ENCODE measurements around the gene BRD4. TPM values are rescaled to one million over a fixed set of nuclear protein-coding genes. Genes with fewer than 3 reads are reported as not detected.

The BRD4 gene
- total RNA-seq, 4 donors from 2014 or later: 64.8 to 83.2 (median 73.9) TPM

- DNase-seq (no peak), ATAC-seq (no peak)
- Histone ChIP-seq H3K9me3 (no peaks in the 10 kb centered on the region), H3K36me3 (peaks cover 0 to 63% of the 10 kb centered on the region in 2 donors), H3K27me3 (no peaks in the 10 kb centered on the region), H3K4me3 (no peak overlapping the region), H3K27ac (peak overlapping the region; percentile 84 to 96 (median 90)), H3K4me1 (peaks cover 54 to 55% of the 10 kb centered on the region in 2 donors)
- no peak for TF ChIP-seq POLR2A (IDR thresholded peaks at IDR 0.05)
- no peak for TF ChIP-seq CTCF (IDR thresholded peaks at IDR 0.05 in 4 of 5, conservative IDR thresholded peaks at IDR 0.05 in 1 of 5)
- in situ Hi-C loops (cut with MboI; ENCODE audit: low sequenced_read_pairs in 4 of 4) (loop anchor here in 2 of 4 donors (25.0 kb wide), 2 partner anchors 109 to 184 kb away; partner anchors contain the start of gene WIZ (in 2 of the 2)), intact Hi-C loops (cut with DNase I; ENCODE audit: low total_unique reads) (loop anchor here (5.0 kb wide), 2 partner anchors 76 to 194 kb away; partner anchors contain the start of gene WIZ)
These were observed 78.8 kb downstream of the BRD4 start for GRCh38 chr19:15253513-15253912.

- ATAC-seq (no peak), DNase-seq (no peak)
- H3K9me3 ChIP-seq: no peaks in the 10 kb centered on the region
- H3K4me3 ChIP-seq: no peak overlapping the region
- H3K36me3 ChIP-seq: peaks cover 0 to 58% of the 10 kb centered on the region in 2 donors
- no peaks in the 10 kb centered on the region for H3K27me3 ChIP-seq
- in situ Hi-C loops (cut with MboI; ENCODE audit: low sequenced_read_pairs in 4 of 4): loop anchor here in 2 of 4 donors (25.0 kb wide), 2 partner anchors 109 to 184 kb away; partner anchors contain the start of gene WIZ (in 2 of the 2)
- TF ChIP-seq POLR2A (IDR thresholded peaks at IDR 0.05): no peak
- TF ChIP-seq CTCF (IDR thresholded peaks at IDR 0.05 in 4 of 5, conservative IDR thresholded peaks at IDR 0.05 in 1 of 5): no peak
- H3K27ac ChIP-seq: peak overlapping the region; percentile 84 to 96 (median 90)
- H3K4me1 ChIP-seq: peaks cover 59% of the 10 kb centered on the region in 2 donors
- intact Hi-C loops (cut with DNase I; ENCODE audit: low total_unique reads): loop anchor here (5.0 kb wide), 2 partner anchors 76 to 194 kb away; partner anchors contain the start of gene WIZ
These were observed 79.3 kb downstream of the BRD4 start for GRCh38 chr19:15253061-15253460.

GRCh38 chr19:15252398-15253018 lies 79.8 kb downstream of the BRD4 start:
- intact Hi-C loops (cut with DNase I; ENCODE audit: low total_unique reads) (loop anchor here (5.0 kb wide), 2 partner anchors 75 to 195 kb away; partner anchors contain the start of gene WIZ), in situ Hi-C loops (cut with MboI; ENCODE audit: low sequenced_read_pairs in 4 of 4) (loop anchor here in 2 of 4 donors (25.0 kb wide), 2 partner anchors 110 to 185 kb away; partner anchors contain the start of gene WIZ (in 2 of the 2))

More at GRCh38 chr19:15252398-15253018, 79.8 kb downstream of the BRD4 start:
- Histone ChIP-seq H3K4me3 (peak overlapping the region in 1 of 4 donors; percentile 29), H3K36me3 (peaks cover 0 to 53% of the 10 kb centered on the region in 2 donors), H3K27ac (peak overlapping the region; percentile 84 to 96 (median 90)), H3K4me1 (peaks cover 64 to 65% of the 10 kb centered on the region in 2 donors), H3K9me3 (no peaks in the 10 kb centered on the region), H3K27me3 (no peaks in the 10 kb centered on the region)
- DNase-seq (peak in 1 of 2 donors; percentile 59), ATAC-seq (peak in 1 of 2 donors; percentile 11)
- TF ChIP-seq POLR2A (IDR thresholded peaks at IDR 0.05) (no peak), CTCF (IDR thresholded peaks at IDR 0.05 in 4 of 5, conservative IDR thresholded peaks at IDR 0.05 in 1 of 5) (peak; percentile 32 to 52 (median 44))

Data from gastrocnemius medialis (tissue), 4 donors.